CD4-positive, alpha-beta T cell (primary cell): Measurements from ENCODE around the gene OLFML1. TPM values are rescaled to one million over a fixed set of nuclear protein-coding genes. Genes with fewer than 3 reads are reported as not detected.

Experiments used
- ATAC-seq: fragments of 200-7000 bp; cut with Tn5 transposase; one replicate; pipeline ENCODE4 v1.10.0; 2022; ENCODE audit warnings: mild to moderate bottlenecking; ENCODE audit not compliant: poor library complexity
- CTCF ChIA-PET: fragments of 350-600 bp; sonication (Branson Sonifier 250); formaldehyde crosslinking; loops from one replicate; lab custom pipeline; 2021; ENCODE audit warnings: antibody characterized with exemption, inconsistent platforms; lab: Charles Lee
- POLR2A ChIA-PET: fragments of 350-600 bp; sonication (Branson Sonifier 250); formaldehyde crosslinking; loops from one replicate; lab custom pipeline; 2021; ENCODE audit warnings: antibody characterized with exemption, inconsistent platforms; lab: Charles Lee
- DNase-seq, 14 experiments: peaks; one replicate each; pipeline ENCODE4 v3.0.0-alpha.2; 2013 to 2020; ENCODE audit warnings: mixed read lengths in 2 of 14
- H3K27ac ChIP-seq, 2 donors: one replicate each; pipeline versions ENCODE4 v1.5.1 to v1.7.0; 2013; ENCODE audit warnings: low read length in 2 of 2, low read depth in 1 of 2, mild to moderate bottlenecking in 1 of 2
- H3K27me3 ChIP-seq, 2 experiments: 1 replicate in 1 of 2; 2 replicates in 1 of 2; pipeline versions ENCODE4 v1.6.1 to v1.7.0; 2013; ENCODE audit warnings: low read length in 2 of 2, control low read depth in 1 of 2, mild to moderate bottlenecking in 1 of 2, moderate library complexity in 1 of 2; ENCODE audit not compliant: insufficient read depth in 2 of 2, control insufficient read depth in 1 of 2
- H3K36me3 ChIP-seq: one replicate; pipeline ENCODE4 v1.6.1; 2013; ENCODE audit warnings: low read length, control low read depth; ENCODE audit not compliant: insufficient read depth
- H3K4me1 ChIP-seq: one replicate; pipeline ENCODE4 v1.6.1; 2013; ENCODE audit warnings: low read length, control low read depth; ENCODE audit not compliant: insufficient read depth
- H3K4me3 ChIP-seq: one replicate; pipeline ENCODE4 v1.5.1; 2013; ENCODE audit warnings: mild to moderate bottlenecking, low read length, moderate library complexity
- H3K9me3 ChIP-seq, 2 experiments: 1 replicate in 1 of 2; 2 replicates in 1 of 2; pipeline versions ENCODE4 v1.6.1 to v1.7.0; 2013; ENCODE audit warnings: low read length in 2 of 2, mild to moderate bottlenecking in 2 of 2, control low read depth in 1 of 2, moderate library complexity in 1 of 2; ENCODE audit not compliant: control insufficient read depth in 1 of 2, insufficient read depth in 1 of 2
- H3K27ac Mint-ChIP-seq: one replicate; pipeline ENCODE4 v1.8.0; 2020; ENCODE audit warnings: mixed read lengths
- H3K27me3 Mint-ChIP-seq: one replicate; pipeline ENCODE4 v1.8.0; 2021; ENCODE audit warnings: mixed read lengths
- H3K36me3 Mint-ChIP-seq: one replicate; pipeline ENCODE4 v1.8.0; 2021; ENCODE audit warnings: low read depth, mixed read lengths
- H3K4me1 Mint-ChIP-seq: one replicate; pipeline ENCODE4 v1.8.0; 2021; ENCODE audit warnings: low read depth, mixed read lengths
- H3K4me3 Mint-ChIP-seq: one replicate; pipeline ENCODE4 v1.8.0; 2020; ENCODE audit warnings: mild to moderate bottlenecking, mixed read lengths
- H3K9me3 Mint-ChIP-seq: one replicate; pipeline ENCODE4 v1.8.0; 2020; ENCODE audit warnings: mixed read lengths
- CTCF ChIP-seq: fragments of 200-600 bp; IDR thresholded peaks from one replicate; pipeline ENCODE4 v1.8.0; 2022; ENCODE audit warnings: antibody characterized with exemption, mild to moderate bottlenecking
- intact Hi-C, 2 experiments: fragments of 100-400 bp; cut with DNase I in 1 of 2; cut with micrococcal nuclease in 1 of 2; formaldehyde crosslinking; loops; one replicate each; pipeline versions ENCODE4 v1.15.1 to v1.9.0; 2023 to 2025; cut with DNase I, micrococcal nuclease
- total RNA-seq, 174 experiments: library from RNA in 2 of 174; stranded (reverse) in 2 of 174; gene quantifications; one replicate each; pipeline ENCODE4 v1.2.3 and lab custom pipeline; 2021 to 2026

OLFML1 gene
- total RNA-seq, 2 experiments from 2014 or later = not detected

GRCh38 chr11:7457211-7457610 is 28.1 kb upstream of the OLFML1 start:
- POLR2A ChIA-PET = no interaction called here
- intact Hi-C loops = no loop called here
- H3K36me3 Mint-ChIP-seq = no peaks in the 10 kb centered on the region

GRCh38 chr11:7462706-7463105 is 22.6 kb upstream of the OLFML1 start:
- no peak overlapping the region for H3K4me3 ChIP-seq
- H3K9me3 ChIP-seq = no peaks in the 10 kb centered on the region
- POLR2A ChIA-PET = interaction anchor here (0.7 kb wide), 1 partner anchor 1227 kb away, joined by 5 read pairs; no protein-coding TSS in a partner anchor
- CTCF ChIA-PET = no interaction called here
- Mint-ChIP-seq H3K4me3 (no peak overlapping the region), H3K27me3 (no peaks in the 10 kb centered on the region), H3K4me1 (peaks cover 15% of the 10 kb centered on the region), H3K27ac (no peak overlapping the region), H3K9me3 (no peaks in the 10 kb centered on the region), H3K36me3 (no peaks in the 10 kb centered on the region)
- DNase-seq (no peak), ATAC-seq (no peak)
- no peaks in the 10 kb centered on the region for H3K36me3 ChIP-seq
- no peak overlapping the region for H3K27ac ChIP-seq
- no peak for TF ChIP-seq CTCF
- peaks cover 0 to 3% of the 10 kb centered on the region in 2 experiments for H3K27me3 ChIP-seq
- intact Hi-C loops = no loop called here
- peaks cover 3% of the 10 kb centered on the region for H3K4me1 ChIP-seq

More at GRCh38 chr11:7457211-7457610, 28.1 kb upstream of the OLFML1 start:
- H3K4me3 Mint-ChIP-seq = no peak overlapping the region
- ATAC-seq (no peak), DNase-seq (no peak)
- peaks cover 0 to 3% of the 10 kb centered on the region in 2 experiments for H3K27me3 ChIP-seq
- no peaks in the 10 kb centered on the region for H3K9me3 ChIP-seq
- H3K4me3 ChIP-seq = no peak overlapping the region
- no peak for TF ChIP-seq CTCF
- no peaks in the 10 kb centered on the region for H3K27me3 Mint-ChIP-seq
- H3K9me3 Mint-ChIP-seq = no peaks in the 10 kb centered on the region
- CTCF ChIA-PET = no interaction called here
- peaks cover 2% of the 10 kb centered on the region for H3K4me1 Mint-ChIP-seq
- no peak overlapping the region for H3K27ac Mint-ChIP-seq
- H3K27ac ChIP-seq = no peak overlapping the region
- H3K36me3 ChIP-seq = no peaks in the 10 kb centered on the region
- no peaks in the 10 kb centered on the region for H3K4me1 ChIP-seq

- H3K27me3 ChIP-seq = no peaks in the 10 kb centered on the region
- ATAC-seq = no peak
- H3K4me3 ChIP-seq = no peak overlapping the region
- no peaks in the 10 kb centered on the region for H3K27me3 Mint-ChIP-seq
- no peak for DNase-seq
- H3K36me3 ChIP-seq = no peaks in the 10 kb centered on the region
- H3K27ac Mint-ChIP-seq = no peak overlapping the region
- TF ChIP-seq CTCF = no peak
- no peaks in the 10 kb centered on the region for H3K9me3 ChIP-seq
- CTCF ChIA-PET = no interaction called here
- H3K36me3 Mint-ChIP-seq = no peaks in the 10 kb centered on the region
- H3K4me3 Mint-ChIP-seq = no peak overlapping the region
- intact Hi-C loops = no loop called here
- POLR2A ChIA-PET = no interaction called here
- no peak overlapping the region for H3K27ac ChIP-seq
- peaks cover 8% of the 10 kb centered on the region for H3K4me1 Mint-ChIP-seq
- H3K4me1 ChIP-seq = peaks cover 3% of the 10 kb centered on the region
- H3K9me3 Mint-ChIP-seq = no peaks in the 10 kb centered on the region
Measured at GRCh38 chr11:7467652-7468051, 17.7 kb upstream of the OLFML1 start.
